HEK293 (cell line): ENCODE results near the gene TMEM181.

Source experiments
- OSR2 ChIP-seq: fragments of 450-650 bp; formaldehyde crosslinking; IDR thresholded peaks from 2 replicates; pipeline ENCODE4 v1.5.1; 2016; ENCODE audit warnings: missing biosample characterization, missing genetic modification characterization
- ZNF391 ChIP-seq: fragments of 450-650 bp; formaldehyde crosslinking; IDR thresholded peaks from 2 replicates; pipeline ENCODE4 v1.5.1; 2016; ENCODE audit warnings: low read depth, missing biosample characterization, missing genetic modification characterization, borderline replicate concordance
- TF ChIP-seq, protein P1 (sequence below): fragments of 450-650 bp; formaldehyde crosslinking; IDR thresholded peaks from 2 replicates; pipeline ENCODE4 v1.5.1; 2016; ENCODE audit warnings: missing biosample characterization, missing genetic modification characterization
- TF ChIP-seq, protein P2 (sequence below): fragments of 450-650 bp; formaldehyde crosslinking; IDR thresholded peaks from 2 replicates; pipeline ENCODE4 v1.5.1; 2016; ENCODE audit warnings: missing biosample characterization, missing genetic modification characterization

DNA sequence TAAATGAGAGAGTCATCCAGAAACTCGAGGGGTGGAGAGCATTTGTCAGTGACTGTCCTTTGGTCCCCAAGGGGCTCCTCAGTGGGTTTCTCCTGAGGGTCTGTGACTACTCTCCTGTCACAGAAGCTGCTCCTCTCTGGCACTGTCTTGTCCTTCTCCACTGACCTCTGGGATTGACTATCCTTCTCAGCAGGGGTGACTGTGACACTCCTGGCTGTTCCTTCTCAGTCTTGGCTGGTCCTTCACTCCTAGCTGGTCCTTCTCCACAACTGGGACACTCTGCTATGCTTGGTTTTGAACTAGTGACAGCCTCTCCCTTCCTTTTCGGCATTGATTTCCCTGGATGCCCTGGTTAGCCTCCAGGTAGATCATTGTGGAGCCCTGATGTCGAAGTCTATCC, 51.1 kb downstream of the TMEM181 start:
- TF ChIP-seq, protein P1, sequence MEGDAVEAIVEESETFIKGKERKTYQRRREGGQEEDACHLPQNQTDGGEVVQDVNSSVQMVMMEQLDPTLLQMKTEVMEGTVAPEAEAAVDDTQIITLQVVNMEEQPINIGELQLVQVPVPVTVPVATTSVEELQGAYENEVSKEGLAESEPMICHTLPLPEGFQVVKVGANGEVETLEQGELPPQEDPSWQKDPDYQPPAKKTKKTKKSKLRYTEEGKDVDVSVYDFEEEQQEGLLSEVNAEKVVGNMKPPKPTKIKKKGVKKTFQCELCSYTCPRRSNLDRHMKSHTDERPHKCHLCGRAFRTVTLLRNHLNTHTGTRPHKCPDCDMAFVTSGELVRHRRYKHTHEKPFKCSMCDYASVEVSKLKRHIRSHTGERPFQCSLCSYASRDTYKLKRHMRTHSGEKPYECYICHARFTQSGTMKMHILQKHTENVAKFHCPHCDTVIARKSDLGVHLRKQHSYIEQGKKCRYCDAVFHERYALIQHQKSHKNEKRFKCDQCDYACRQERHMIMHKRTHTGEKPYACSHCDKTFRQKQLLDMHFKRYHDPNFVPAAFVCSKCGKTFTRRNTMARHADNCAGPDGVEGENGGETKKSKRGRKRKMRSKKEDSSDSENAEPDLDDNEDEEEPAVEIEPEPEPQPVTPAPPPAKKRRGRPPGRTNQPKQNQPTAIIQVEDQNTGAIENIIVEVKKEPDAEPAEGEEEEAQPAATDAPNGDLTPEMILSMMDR (tag by site-specific recombination), result no peak
- TF ChIP-seq ZNF391 (tag by site-specific recombination) (no peak), OSR2 (tag by site-specific recombination) (no peak)
- TF ChIP-seq, protein P2, sequence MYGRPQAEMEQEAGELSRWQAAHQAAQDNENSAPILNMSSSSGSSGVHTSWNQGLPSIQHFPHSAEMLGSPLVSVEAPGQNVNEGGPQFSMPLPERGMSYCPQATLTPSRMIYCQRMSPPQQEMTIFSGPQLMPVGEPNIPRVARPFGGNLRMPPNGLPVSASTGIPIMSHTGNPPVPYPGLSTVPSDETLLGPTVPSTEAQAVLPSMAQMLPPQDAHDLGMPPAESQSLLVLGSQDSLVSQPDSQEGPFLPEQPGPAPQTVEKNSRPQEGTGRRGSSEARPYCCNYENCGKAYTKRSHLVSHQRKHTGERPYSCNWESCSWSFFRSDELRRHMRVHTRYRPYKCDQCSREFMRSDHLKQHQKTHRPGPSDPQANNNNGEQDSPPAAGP (tag by site-specific recombination), result no peak
